Activated T-cell treated with anti-CD3 and anti-CD28 coated beads for 1 hour (primary cell): Measurements from ENCODE around the gene UTS2R.

Experiments
- DNase-seq: peaks from one replicate; pipeline ENCODE4 v3.0.0-alpha.2; 2020; ENCODE audit warnings: low read depth

UTS2R gene

GRCh38 chr17:82389379-82389778 lies 17.8 kb downstream of the UTS2R start:
- no peak for DNase-seq

GRCh38 chr17:82390015-82390859 lies 18.7 kb downstream of the UTS2R start:
- no peak for DNase-seq

DNA sequence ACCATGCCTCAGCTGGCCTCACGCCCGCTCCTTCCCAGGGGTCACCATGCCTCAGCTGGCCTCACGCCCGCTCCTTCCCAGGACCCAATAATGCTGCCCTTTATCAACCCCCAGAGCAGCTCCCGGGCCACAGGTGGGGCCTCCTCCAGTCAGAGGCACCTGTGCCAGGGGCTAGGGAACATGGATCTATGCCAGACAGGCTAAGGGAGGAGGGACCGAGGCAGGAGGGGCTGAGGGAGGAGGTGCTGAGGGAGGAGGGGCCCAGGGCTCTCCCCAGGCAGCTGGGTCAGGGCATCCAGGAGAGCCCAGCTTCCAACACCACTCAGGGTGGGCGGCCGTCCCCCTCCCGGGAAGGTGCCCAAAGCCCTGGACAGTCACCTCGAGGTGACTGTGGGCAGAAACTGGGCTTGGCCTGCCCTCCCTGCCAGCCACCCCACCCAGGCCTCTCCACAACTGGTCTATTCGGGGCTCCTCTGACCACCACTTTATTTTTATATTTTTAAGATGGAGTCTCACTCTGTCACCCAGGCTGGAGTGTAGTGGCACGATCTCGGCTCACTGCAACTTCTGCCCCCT lies 19.4 kb downstream of the UTS2R start:
- no peak for DNase-seq

- DNase-seq, result no peak
Observed at GRCh38 chr17:82391496-82392066, 20.0 kb downstream of the UTS2R start.

- no peak for DNase-seq
Observed at GRCh38 chr17:82392209-82392920, 20.8 kb downstream of the UTS2R start.

DNA sequence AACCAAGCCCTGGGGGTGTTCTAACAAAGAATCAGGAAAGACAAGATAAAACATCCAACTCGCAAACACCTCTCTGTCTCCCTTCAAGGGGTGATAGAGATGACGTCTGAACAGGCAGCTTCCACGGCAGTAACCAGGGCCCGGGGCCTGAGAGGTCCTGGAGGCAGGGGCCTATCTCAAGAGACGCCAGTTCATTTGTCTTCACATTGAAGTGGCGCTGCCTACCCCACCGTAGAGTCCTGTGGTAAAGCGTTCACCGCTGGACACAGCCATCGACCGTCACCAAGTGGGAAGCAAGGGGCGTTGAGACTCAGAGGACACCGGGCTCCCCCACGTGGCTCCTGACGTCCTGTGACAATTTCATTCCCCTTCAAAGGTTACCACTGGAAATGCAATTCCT lies 21.4 kb downstream of the UTS2R start:
- no peak for DNase-seq

GRCh38 chr17:82394278-82394677 lies 22.7 kb downstream of the UTS2R start:
- no peak for DNase-seq

DNA sequence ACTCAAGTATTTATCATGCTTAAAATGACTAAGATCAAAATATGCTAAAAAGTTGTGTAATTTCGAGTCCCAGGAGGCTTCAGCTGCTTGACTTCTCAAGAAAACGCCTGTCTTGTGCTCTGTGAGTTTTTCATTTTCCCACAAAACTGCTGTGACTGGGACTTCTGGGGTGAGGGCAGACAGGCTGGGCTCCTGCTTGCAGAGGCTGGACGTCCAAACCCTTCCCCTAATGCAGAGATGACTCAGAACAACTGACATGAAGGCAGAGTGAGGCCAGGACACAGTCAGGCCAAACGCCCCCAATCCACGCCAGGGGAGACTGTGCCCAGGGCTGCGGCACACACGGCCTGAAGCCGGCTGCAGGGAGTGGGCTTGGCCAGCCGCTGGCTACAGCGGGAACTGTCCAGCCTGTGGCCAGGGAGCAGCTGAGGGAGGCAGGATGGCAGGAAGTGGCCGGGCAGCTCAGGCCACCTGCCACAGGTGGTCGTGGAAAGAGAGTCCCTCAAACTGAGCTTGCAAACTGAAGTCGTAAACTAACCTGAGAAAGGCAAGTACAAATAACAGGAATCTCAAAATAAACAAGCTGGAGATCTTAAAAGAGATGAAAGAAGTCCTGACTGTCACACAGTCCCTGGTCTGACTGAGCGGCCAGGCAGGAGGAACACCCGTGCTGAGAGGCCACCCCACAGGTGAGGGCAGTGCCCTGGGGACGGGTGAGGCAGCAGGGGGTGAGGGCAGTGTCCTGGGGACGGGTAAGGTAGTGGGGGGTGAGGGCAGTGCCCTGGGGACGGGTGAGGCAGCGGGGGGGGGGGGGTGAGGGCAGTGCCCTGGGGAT lies 25.3 kb downstream of the UTS2R start:
- DNase-seq, result no peak

DNA sequence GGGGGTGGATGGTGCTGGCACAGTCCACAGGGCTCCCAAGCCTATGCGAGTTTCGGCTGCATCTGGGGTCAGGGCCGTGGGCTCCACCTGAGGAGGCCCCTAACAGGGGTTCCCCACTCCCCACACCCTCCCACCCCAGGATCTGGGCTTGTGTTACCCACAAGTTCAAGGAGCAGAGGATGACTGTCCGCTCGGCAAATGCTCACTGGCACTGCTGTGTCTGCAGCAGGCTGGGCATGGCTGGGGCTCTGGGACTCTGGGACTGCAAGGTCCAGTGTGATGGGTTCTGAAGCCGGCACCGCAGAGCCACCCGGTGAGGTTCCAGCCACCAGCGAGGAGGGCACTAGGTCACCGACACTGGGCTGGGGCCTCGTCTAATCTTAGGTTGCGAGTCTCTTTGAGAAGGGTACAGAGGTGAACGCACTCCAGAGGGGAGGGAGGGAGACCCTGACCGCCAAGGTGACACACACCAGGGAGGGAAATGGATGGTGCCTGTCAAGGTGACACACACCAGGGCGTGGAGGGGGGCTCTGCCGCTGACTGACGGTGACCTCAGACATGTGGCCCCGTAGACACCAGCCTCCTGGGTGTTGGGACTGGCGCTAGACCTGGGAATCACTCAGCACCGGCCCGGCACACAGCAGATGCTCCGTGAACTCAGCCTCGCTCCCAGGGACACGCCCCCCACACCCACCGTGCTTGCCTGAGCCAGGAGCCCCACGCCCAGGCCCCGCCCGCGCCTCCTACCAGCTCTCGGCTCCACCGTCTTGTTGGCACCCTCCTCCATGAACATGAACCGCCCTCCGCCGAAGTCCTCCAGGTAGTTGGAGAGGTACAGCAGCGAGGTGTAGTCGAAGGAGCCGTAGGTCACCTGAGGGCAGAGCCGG lies 26.1 kb downstream of the UTS2R start:
- no peak for DNase-seq

- DNase-seq, result no peak
Observed at GRCh38 chr17:82399041-82399441, 27.5 kb downstream of the UTS2R start.

DNA sequence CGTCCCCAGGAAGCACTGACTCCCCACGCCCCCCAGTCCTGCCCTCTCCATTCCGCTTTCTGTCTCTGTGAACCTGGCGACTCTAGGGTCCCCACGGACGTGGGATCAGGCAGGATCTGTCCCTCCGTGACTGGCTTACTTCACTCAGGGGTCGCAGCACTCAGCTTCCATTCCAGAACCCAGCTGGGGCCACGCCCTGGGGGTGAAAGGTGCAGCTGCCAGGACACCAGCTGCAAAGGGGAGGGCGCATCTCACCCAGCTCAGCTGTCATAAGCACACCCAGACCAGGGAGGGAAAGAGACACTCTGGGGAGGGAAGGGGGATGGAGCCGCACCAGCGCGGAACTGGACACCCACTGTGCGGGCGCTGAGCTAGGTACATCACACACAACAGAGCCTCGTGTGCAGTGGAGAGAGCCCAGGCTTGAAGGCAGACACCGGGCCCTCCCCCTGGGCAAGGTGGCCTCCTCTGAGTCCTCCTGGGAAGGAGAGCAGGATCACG lies 28.1 kb downstream of the UTS2R start:
- DNase-seq, result no peak

DNA sequence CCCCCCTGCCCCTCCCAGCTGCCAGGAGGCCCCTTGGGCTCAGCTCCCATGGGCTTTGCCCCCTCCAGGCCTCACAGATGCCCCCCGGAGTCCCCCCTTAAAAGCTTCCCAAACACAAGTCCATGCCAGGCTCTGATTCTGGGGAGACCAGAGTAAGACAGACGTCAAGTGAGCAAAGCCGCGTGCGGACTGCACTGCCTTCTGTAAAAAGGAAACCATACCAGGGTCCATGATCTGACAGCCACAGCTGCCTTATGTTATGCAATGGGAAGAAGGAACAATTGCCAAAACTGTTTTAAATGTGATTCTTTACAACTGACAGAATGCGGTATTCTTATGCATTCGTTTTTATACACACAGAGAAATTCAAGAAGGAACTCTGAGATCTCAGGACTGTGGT lies 28.6 kb downstream of the UTS2R start:
- no peak for DNase-seq

GRCh38 chr17:82400830-82401229 lies 29.3 kb downstream of the UTS2R start:
- DNase-seq, result peak; percentile 30

GRCh38 chr17:82402865-82403264 lies 31.3 kb downstream of the UTS2R start:
- DNase-seq, result no peak

- no peak for DNase-seq
Observed at GRCh38 chr17:82403662-82404660, 32.4 kb downstream of the UTS2R start.

DNA sequence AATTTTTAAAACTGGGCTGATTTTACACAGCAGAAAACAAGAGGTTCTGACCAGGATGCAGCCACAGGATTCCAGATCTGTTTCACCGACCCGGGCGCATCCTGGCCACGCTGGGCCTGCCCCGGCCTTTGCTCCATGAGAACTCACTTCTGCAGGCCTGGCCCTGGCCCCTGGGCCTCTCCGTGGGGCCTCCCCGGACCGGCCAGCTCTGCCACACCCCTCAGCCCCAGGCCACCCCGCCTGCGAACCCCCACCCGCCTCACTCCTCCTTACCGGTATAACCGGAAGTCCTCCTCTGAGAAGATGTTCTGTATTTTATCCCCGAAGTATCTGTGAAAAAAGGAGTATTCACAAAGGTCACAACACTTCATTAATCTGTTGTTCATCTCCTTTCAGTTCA lies 33.5 kb downstream of the UTS2R start:
- DNase-seq, result no peak

DNA sequence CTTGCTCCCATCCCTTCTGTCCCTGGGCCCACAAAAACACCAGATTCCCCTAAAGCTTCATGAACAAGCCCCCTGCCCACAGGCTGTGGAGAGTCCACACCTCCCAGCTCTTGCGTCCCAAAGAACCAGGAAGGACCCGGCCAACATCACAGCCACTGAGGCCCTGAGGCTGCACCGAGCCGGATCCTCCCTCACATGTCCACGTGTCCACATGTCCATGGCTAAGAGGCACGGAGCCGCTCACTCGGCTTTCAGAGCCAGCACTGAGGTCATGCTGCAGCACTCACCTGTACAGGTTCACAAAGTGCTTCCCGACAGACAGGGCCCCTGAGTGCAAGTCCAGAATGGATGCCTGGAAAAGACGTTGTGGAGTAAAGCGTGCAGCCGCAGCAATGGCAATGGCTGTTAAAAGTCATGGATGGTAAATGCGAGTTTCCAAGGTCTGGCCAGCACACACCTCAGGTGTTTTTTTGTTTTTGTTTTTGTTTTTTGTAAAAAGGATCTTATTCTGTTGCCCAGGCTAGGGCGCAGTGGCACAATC lies 34.6 kb downstream of the UTS2R start:
- DNase-seq, result no peak

DNA sequence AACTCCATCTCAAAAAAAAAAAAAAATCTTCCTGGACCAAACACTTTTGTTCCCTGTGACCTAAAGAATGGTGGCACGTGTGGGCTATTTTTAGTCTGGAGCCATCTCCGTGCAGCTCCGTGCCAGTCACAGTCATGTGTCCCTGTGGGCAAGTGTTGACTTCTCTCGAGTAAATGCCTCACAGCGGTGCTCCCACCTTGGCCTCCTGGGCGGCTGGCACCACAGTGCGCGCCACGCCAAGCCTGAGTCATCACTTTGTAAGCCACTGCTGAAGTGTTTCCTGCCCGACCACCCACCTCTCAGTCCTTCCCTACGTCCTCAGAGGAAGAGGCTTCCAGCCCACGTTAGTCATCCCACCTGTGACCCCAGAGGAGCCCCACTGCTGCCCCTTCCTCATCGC lies 35.7 kb downstream of the UTS2R start:
- no peak for DNase-seq

DNA sequence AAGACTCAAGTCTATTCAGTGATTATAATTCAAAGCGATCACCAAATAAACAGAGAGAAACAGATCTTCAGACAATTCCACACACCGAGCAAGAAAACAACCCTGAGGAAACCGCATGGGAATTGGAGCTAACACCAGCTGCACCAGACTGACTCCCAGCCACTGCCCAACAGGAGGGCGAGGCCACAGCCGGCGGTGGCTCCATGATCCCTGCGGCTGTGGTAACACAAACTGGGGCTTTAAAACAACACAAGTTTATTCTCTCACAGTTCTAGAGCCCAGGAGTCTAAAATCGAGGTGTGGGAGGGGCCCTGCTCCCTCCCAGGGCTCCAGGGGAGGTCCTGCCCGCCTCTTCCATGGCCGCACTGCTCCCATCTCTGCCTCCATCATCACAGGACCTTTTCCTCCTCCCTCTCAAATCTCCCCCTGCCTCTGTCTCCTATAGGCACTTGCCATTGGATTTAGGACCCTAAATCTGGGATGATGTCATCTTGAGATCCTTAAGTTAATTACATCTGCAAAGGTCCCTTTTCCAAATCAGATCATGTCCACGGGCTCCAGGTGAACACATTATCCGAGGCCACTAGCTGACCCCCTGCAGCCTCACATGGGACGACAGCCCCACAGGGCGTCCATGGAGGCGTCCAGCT lies 36.8 kb downstream of the UTS2R start:
- no peak for DNase-seq
